ENCODE data around the gene FAM13C. TPM values are rescaled to one million over a fixed set of nuclear protein-coding genes. Genes with fewer than 3 reads are reported as not detected.

FAM13C gene
- total RNA-seq, 1 experiment from 2014 or later = 0.18 TPM

DNA sequence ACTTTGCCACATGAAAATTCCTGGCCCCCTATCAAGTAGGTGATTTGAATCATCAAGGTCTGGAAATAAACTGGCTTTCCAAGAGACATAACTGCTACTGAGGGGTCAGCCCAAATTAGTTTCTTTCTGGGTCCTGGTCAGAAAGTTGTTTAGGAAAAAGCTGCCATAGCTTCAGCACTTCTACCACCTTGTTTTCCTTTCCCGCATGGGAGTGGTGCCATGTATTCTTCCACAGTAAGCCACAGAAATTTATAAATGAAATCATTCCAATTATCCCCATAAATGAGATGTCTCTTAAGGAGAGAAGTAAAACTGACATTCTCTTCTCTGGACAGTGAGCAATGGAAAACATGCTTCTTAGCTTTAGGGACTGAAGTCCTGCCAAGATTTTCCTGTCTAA lies 105.1 kb downstream of the FAM13C start:
- H3K27me3 Mint-ChIP-seq (ENCODE audit: insufficient read depth, unreplicated experiment) = no peaks in the 10 kb centered on the region
- H3K4me1 Mint-ChIP-seq (ENCODE audit: low read depth, unreplicated experiment) = no peaks in the 10 kb centered on the region
- intact Hi-C loops (cut with micrococcal nuclease; ENCODE audit: unreplicated experiment) = no loop called here
- POLR2A ChIA-PET = no interaction called here
- Histone ChIP-seq H3K4me3 (ENCODE audit: low read depth, low read length) (no peak overlapping the region), H3K9me3 (no peaks in the 10 kb centered on the region), H3K4me1 (no peaks in the 10 kb centered on the region), H3K36me3 (ENCODE audit: control insufficient read depth, insufficient read depth, low read length) (no peaks in the 10 kb centered on the region), H3K27me3 (replicated peaks; ENCODE audit: control insufficient read depth, insufficient read depth, low read length) (no peaks in the 10 kb centered on the region)
- CTCF ChIA-PET = no interaction called here
- H3K9me3 Mint-ChIP-seq (ENCODE audit: unreplicated experiment) = no peaks in the 10 kb centered on the region
- TF ChIP-seq, protein P1, sequence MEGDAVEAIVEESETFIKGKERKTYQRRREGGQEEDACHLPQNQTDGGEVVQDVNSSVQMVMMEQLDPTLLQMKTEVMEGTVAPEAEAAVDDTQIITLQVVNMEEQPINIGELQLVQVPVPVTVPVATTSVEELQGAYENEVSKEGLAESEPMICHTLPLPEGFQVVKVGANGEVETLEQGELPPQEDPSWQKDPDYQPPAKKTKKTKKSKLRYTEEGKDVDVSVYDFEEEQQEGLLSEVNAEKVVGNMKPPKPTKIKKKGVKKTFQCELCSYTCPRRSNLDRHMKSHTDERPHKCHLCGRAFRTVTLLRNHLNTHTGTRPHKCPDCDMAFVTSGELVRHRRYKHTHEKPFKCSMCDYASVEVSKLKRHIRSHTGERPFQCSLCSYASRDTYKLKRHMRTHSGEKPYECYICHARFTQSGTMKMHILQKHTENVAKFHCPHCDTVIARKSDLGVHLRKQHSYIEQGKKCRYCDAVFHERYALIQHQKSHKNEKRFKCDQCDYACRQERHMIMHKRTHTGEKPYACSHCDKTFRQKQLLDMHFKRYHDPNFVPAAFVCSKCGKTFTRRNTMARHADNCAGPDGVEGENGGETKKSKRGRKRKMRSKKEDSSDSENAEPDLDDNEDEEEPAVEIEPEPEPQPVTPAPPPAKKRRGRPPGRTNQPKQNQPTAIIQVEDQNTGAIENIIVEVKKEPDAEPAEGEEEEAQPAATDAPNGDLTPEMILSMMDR (IDR thresholded peaks at IDR 0.05; ENCODE audit: insufficient read depth in 1 of 2, low read depth in 1 of 2, low read length in 1 of 2, severe bottlenecking in 1 of 2, unreplicated experiment in 1 of 2) = no peak
- no peak for DNase-seq
- H3K27ac Mint-ChIP-seq (ENCODE audit: unreplicated experiment) = no peak overlapping the region
- BruUV-seq (replicated peaks) = no TSS peak
- no peak overlapping the region for H3K4me3 Mint-ChIP-seq (ENCODE audit: unreplicated experiment)
- H3K36me3 Mint-ChIP-seq (ENCODE audit: insufficient read depth, unreplicated experiment) = no peaks in the 10 kb centered on the region

DNA sequence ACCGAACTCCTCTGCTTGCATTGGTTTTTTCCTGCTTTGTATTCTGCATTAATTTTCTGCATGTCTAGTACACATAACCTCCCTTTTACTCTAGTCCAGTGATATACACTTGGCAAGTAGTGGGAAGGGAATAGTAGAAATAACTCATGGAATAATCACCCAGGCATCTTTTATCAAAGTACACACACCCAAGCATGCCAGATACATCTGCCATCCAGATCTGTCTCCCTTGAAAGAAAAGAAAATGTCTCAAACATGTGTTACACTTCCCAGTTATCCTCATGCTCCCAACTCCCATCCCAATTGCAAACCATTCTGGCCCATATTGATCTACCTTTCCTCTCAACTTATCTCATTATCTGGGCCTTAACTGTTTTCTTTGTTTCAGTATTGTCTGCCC lies 106.9 kb downstream of the FAM13C start:
- ChIA-PET CTCF (no interaction called here), POLR2A (no interaction called here)
- no peaks in the 10 kb centered on the region for H3K9me3 Mint-ChIP-seq (ENCODE audit: unreplicated experiment)
- intact Hi-C loops (cut with micrococcal nuclease; ENCODE audit: unreplicated experiment) = no loop called here
- Histone ChIP-seq H3K4me3 (ENCODE audit: low read depth, low read length) (no peak overlapping the region), H3K4me1 (no peaks in the 10 kb centered on the region), H3K9me3 (no peaks in the 10 kb centered on the region), H3K36me3 (ENCODE audit: control insufficient read depth, insufficient read depth, low read length) (no peaks in the 10 kb centered on the region), H3K27me3 (replicated peaks; ENCODE audit: control insufficient read depth, insufficient read depth, low read length) (no peaks in the 10 kb centered on the region)
- no peaks in the 10 kb centered on the region for H3K36me3 Mint-ChIP-seq (ENCODE audit: insufficient read depth, unreplicated experiment)
- no TSS peak for BruUV-seq (replicated peaks)
- H3K27ac Mint-ChIP-seq (ENCODE audit: unreplicated experiment) = no peak overlapping the region
- TF ChIP-seq, protein P1 (IDR thresholded peaks at IDR 0.05; ENCODE audit: insufficient read depth in 1 of 2, low read depth in 1 of 2, low read length in 1 of 2, severe bottlenecking in 1 of 2, unreplicated experiment in 1 of 2) = no peak
- H3K4me1 Mint-ChIP-seq (ENCODE audit: low read depth, unreplicated experiment) = no peaks in the 10 kb centered on the region
- no peak for DNase-seq
- H3K27me3 Mint-ChIP-seq (ENCODE audit: insufficient read depth, unreplicated experiment) = no peaks in the 10 kb centered on the region
- no peak overlapping the region for H3K4me3 Mint-ChIP-seq (ENCODE audit: unreplicated experiment)

DNA sequence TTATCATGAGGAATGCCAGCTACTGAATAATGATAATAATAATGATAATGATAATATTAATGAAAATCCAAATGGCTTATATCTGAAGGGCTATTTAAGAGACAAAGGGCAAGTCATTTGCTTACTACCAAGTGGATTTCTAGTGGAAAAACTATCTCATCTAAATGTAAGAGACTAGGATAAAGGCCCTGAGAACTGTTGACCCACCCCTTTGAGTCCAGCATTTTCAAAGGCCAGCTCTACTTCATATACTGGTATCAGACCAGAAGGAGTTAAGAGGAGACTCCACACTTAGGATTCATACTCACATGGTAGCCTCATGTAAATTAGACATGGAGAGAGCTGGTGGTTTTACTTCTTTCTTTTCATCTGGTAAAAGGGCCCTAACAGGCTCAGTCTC lies 109.9 kb downstream of the FAM13C start:
- no peak overlapping the region for H3K4me3 ChIP-seq (ENCODE audit: low read depth, low read length)
- Mint-ChIP-seq H3K4me3 (ENCODE audit: unreplicated experiment) (no peak overlapping the region), H3K27me3 (ENCODE audit: insufficient read depth, unreplicated experiment) (no peaks in the 10 kb centered on the region), H3K9me3 (ENCODE audit: unreplicated experiment) (no peaks in the 10 kb centered on the region), H3K27ac (ENCODE audit: unreplicated experiment) (no peak overlapping the region), H3K36me3 (ENCODE audit: insufficient read depth, unreplicated experiment) (peaks cover 3% of the 10 kb centered on the region), H3K4me1 (ENCODE audit: low read depth, unreplicated experiment) (no peaks in the 10 kb centered on the region)
- no peaks in the 10 kb centered on the region for H3K36me3 ChIP-seq (ENCODE audit: control insufficient read depth, insufficient read depth, low read length)
- intact Hi-C loops (cut with micrococcal nuclease; ENCODE audit: unreplicated experiment) = no loop called here
- no peaks in the 10 kb centered on the region for H3K4me1 ChIP-seq
- ChIA-PET POLR2A (no interaction called here), CTCF (no interaction called here)
- DNase-seq = no peak
- BruUV-seq (replicated peaks) = no TSS peak
- TF ChIP-seq, protein P1 (IDR thresholded peaks at IDR 0.05; ENCODE audit: insufficient read depth in 1 of 2, low read depth in 1 of 2, low read length in 1 of 2, severe bottlenecking in 1 of 2, unreplicated experiment in 1 of 2) = no peak
- H3K27me3 ChIP-seq (replicated peaks; ENCODE audit: control insufficient read depth, insufficient read depth, low read length) = no peaks in the 10 kb centered on the region
- no peaks in the 10 kb centered on the region for H3K9me3 ChIP-seq
